SIG-M5 treated with dmso at 0.1 percent for 504 hours (cell line): ENCODE measurements around the gene MFAP4.

ENCODE experiments used
- DNase-seq: peaks from one replicate; lab custom pipeline; 2025; ENCODE audit not compliant: unreplicated experiment; lab: John Stamatoyannopoulos, UW

MFAP4 gene, protein sequence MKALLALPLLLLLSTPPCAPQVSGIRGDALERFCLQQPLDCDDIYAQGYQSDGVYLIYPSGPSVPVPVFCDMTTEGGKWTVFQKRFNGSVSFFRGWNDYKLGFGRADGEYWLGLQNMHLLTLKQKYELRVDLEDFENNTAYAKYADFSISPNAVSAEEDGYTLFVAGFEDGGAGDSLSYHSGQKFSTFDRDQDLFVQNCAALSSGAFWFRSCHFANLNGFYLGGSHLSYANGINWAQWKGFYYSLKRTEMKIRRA

DNA sequence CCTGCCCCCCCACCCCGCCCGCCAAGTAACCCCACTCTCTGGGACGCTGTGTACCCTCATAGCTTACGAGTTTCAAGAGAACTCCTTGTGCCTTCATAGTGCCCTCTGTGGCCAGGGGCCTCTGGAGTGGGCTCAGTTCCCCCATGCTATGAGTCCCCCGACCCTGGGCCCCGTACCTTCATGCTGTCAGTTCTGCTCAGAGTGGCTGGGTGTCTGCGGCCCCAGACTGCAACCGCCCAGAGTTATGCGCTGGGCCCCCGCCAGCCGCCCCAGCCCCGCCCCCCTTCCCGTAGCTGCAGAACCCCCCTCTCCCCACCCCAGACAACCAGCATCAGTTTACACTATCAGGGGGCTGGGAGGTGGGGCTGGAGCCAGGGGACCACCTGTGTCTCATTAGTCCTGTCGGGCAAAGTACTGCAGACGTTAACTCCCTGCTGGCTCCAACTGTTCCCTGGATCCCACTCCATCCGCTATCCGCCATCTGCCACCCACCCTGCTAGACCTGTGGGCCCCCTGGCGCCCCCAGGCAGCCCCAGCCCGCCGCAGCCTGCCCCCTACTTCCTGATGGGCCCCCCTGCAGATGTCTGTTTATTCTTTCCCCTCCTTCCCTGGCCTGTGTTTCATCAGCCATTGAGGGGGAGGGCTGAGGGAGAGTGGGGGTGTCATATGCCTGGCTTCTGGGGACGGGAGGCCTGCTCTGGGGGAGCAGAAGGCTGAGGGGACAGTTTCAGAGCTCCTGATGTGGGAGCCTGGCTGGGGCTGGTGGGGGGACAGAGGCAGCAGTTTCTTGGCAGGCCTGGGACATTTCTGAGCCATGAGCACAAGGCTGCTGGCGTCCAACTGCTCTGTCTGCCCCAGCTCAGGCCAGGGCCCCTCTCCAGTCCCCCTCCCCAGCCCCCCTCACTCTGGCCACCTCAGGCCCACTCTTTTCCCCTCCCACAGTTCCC, at the start of gene MFAP4:
Gene MFAP4 (minus strand): TSS at position 217 of the 947 bp plus-strand sequence. CDS start 35 bp downstream, at position 182.
- DNase-seq: peak; percentile 79

DNA sequence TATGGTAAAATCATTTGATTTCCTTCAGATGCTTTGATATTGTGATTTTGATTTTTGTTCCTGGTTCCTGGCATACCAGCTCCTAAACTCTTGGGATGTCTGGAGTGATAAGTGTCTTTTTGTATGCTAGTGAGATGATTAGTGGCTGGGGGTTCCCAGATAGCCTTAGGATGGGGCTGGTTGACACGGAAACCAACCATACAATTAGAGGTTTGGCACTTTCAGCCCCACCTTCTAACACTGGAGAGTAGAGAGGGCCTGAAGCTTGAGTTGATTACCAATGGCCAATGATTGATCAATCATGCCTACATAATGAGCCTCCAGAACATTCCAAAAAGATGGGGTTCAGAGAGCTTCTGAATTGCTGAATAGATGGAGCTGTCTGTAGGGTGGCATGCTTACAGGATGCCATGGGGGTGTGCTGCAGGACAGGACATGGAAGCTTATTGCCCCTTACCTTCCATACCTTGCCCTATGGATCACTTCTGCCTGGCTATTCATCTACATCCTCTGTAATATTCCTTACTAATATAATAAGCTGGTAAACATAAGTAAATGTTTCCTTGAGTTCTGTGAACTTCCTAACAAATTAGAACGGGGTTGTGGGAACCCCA, 46.8 kb upstream of the MFAP4 start:
- no peak for DNase-seq

DNA sequence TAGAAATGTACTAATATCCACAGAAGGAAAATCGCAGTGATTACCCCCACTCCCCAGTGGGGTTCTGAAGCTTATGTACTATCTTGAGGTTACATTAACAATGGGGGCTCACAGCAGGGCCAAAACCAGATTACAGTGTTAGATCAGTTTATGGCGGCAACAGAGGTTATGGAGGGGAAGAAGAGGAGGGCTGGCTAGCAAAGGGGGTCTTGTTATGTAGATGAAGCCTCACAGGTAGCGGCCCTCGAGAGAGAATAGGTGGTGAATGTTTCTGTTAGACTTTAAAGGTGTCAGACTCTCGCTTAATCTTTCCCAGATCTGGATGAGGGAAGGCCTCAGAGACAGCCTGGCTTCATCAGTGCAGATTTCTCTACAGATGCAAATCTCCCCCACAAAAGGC, 46.3 kb upstream of the MFAP4 start:
- DNase-seq: no peak

DNA sequence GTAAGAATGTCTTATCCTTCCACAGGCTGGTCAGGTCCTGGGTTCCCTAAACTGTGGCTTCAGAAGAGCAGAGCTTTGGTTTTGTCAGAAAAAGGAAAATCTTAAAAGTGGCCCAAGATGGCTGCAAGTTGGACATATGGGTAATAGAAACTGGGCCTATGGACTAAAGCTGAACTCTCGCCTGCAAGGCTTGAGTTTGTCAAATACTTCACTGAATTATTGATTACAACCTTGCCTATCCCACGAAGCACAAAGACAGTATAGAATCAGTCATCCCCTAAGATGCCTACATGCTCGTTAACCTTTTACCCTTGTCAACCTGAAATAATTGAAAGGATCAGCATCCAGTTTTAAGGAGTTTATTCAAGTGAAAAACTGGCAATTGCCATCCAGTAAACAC, 44.7 kb upstream of the MFAP4 start:
- no peak for DNase-seq

DNA sequence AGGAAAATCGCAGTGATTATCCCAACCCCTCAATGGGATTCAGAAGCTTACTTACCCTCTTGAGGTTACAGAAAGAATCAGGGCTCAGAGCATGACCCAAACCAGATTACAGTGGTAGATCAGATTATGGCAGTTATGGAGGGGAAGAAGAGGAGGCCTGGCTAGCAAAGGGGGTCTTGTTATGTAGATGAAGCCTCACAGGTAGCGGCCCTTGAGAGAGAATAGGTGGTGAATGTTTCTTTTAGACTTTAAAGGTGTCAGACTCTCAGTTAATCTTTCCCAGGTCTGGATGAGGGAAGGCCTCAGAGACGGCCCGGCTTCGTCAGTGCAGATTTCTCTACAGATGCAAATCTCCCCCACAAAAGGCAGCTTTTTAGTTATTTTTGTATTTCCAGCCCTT, 39.6 kb upstream of the MFAP4 start:
- no peak for DNase-seq

DNA sequence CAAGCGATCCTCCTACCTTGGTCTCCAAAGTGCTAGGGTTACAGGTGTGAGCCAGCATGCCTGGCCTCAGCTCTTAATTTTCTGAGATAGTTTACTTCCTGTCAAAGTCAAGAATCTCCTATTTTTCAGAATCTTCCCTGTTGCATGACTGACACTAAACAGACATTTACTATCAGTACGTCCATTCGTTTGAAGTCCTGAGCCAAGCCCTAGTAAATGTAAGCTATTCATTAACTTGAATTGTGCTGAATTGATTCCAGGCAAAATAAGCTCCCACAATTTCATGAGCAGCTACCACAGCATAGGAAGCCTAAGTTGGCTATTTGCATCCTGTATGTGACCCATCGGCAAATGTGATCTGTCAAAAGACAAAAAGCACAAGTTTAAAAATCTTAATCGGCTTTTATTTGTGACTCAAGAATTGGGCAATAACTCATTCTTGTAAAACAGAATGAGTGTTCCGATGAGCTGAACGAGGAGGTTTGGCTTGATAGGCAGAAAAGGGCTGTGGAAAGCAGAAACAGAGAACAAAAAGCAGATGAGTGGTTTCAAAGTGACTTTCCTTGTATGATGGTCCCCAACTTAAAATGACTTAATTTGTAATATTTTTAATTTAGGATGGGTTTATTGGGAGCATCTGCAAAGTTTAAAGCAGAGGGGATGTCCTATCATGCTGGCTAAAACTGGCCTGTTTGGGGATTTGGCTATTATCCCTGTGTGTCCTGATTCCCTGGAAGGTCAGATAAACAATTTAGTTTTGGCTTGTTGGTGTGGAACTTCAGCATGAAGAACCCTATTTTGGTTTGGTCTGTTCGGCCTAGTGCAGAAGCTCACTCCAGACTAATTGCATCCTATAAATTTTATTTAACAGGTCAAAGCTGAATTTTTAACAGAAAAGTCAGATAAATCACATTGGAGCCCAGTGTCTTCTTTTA, 38.2 kb upstream of the MFAP4 start:
- peak; percentile 13 for DNase-seq

DNA sequence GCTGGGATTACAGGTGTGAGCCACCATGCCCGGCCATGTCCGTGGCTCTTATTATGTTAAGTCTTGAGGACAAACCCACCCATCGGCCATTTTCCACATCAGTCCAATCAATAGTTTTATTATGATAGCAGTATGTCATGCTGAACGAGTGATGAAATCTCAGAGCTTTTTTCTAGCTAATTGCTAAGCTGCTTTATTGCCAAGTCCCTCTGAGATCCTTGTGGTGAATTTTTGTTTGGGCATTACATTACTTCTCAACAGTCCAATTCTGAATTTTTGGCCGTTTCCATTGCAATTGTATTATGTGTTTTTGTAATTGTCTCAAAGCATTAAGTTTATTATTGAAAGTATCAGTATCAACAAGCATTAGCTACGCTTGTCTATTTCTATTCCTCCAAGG, 34.9 kb upstream of the MFAP4 start:
- DNase-seq: no peak

DNA sequence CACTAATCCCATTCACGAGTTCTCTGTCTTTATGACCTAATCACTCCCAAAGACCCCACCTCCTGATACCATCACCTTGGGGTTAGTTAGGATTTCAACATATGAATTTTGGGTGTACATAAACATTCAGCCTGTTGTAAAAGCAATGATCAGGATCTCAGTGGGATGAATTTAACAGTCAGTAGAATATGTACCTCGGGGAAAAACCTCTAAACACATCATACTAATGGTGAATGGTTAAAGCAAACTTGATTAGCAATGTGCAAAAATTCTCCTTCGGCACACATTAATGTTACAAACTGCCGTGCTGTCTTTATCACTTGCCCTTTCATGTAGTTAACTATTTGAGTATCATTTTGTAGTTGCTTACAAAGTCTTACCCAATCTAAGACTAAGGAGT, 34.2 kb upstream of the MFAP4 start:
- no peak for DNase-seq

DNA sequence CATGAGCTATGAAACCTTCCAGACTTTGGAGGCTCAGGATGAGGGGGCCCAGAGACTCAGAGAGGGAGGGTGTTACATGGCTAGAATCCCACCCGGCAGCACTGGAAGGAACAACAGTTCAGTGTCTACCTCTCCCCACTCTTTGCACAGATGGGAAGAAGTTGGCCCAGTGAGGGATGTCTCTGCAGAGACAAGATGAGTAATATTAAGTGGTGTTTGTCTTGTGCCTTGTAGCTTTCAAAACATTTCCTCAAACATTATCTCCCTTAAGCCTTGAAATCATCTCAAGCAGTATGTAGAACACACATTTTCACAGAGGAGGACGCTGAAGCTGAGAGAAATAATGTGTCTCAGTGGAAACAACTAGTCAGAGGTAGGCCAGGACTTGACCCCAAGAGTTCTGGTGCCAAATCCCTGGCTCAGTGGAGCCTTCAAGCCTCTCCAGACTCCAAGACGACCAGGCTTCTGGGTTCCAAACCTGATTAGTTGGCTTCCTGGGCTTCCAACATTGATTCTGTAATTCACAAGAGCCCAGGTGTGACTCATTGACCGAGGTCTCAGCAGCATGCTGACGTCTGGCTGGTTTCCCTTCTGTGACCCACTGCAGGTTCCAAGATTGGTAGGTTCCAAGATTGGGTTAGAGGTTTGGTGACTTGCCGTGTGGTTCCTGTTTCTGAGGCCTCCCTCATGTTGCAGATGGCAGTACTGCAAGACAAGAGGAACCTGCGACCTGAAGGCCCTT, 31.4 kb upstream of the MFAP4 start:
- peak; percentile 72 for DNase-seq

DNA sequence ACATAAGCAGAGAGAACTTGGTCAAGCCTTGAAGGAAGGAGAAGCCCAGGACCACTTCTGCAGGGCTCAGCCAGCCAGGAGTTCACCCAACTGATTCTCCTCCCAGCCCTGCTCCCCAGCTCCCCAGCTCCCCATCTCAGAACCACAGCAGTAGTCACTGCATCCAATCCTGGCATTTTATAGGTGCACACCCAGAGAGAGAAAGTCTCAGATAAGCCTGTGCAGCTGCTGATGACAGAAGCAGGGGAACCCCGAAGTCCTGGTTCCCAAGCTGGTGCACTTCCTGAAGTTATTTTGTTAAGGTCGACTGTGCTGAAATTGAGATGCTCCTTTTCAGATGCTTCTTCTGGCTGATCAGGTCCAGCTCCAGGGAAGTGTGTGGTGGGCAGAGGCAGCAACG, 30.6 kb upstream of the MFAP4 start:
- no peak for DNase-seq

DNA sequence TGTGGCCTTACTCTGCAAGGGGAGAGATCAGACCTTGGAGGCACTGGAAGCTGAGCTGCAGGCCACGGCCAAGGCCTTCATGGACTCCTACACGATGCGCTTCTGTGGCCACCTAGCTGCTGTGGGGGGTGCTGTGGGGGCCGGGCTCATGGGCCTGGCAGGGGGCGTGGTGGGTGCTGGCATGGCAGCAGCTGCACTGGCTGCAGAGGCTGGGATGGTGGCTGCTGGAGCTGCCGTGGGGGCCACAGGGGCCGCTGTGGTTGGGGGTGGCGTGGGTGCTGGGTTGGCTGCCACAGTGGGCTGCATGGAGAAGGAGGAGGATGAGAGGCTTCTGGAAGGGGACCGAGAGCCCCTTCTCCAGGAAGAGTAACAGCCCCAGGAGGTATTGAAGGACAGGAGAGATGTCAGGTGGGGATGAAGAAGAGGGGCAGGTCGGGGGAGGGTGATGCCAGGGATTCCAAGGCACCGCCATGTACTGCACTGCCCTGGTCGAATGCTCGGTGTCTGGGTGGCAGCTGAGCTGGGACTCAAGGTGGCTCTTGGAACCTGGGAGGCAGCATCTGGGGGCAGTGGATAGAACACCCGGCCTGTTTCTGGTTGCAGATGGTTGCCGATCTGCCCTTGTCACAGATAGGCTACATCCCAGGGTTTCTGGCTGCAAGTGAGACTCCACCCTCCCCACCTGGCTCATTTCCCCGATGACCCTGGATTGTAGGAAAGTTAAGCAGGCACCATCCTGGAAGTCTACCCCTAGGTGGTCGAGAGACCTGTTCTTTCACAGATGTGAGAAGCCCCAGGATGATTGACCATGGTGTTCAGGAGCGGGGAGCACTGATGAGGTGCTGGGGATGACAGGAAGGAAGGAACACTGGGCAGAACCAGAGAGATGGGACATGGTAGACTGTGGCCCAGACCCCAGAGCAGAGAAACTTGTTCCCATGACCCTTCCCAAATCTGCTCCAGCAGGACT, 29.1 kb upstream of the MFAP4 start:
- DNase-seq: no peak

DNA sequence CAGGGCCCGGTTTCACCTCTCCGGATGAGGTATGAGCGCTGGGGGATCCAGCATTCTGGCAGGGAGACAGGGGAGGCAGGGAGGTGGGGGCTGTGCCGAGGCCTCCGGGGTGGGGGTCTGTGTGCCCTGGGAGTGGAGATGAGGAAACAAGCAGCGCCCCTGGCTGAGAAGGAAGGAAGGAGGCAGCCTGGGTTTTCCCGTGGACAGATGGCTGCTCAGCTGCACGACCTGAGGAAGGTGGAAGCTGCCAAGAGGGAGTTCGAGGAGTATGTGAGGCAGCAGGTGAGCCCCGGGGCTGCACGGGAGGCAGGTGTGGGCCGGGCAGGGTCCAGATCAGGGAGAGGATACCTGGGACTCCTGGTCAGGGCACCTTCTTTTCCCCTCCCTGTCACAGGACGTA, 28.3 kb upstream of the MFAP4 start:
- no peak for DNase-seq

DNA sequence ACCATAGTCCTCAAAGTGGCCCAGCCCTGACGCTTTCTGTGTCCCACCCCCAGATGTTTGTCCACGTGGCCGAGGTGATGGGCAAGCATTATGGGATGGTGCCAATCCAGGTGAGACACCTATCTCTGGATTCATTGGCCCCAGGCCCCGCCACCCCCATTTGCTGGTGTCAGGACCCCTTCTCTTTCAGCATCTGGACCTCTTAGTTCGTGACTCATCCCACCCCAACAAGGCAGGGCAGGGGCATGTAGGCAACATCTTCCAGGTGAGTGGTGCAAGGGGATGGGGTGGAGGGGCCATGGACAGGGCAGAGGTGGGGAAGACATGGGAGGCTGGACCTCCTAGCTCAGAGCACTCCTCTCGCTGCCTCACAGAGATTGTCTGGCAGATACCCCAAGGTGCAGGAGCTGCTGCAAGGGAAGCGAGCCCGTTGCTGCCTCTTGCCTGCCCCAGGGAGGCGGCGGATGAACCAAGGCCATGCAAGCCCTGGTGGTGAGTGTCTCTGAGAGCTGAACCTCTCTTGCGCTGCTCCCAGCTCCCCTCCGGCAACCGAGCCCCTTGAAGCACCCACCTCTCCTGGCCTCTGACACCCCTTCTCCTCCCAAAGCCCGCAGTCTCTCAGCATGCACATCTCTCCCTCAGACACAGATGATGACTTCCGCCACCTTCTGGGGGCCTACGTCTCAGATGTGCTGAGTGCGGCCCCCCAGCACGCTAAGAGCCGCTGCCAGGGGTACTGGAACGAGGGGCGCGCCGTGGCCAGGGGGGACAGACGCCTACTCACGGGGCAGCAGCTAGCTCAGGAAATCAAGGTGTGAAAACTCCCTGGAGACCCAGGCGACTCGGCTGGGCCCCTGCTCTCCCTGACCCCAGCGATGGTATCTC, 27.6 kb upstream of the MFAP4 start:
- no peak for DNase-seq

DNA sequence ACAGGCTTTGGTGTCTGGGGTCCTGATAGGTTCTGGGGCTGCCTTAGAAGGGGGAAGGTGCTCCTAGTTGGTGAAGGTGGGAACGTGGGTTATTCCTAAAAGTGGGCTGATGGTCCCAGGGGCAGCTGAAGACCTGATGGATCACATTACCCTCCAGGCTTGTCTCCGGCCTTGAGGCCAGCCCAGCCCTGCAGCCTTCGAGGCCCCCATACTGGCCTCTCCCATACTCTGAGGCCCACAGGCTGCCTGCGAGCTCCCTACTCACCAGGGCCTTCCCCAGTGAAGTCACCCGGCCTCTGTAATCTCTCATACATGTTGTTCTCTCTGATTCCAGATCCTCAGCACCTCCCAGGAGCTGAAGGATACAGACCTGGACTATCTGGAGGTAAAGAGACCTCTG, 26.8 kb upstream of the MFAP4 start:
- no peak for DNase-seq

DNA sequence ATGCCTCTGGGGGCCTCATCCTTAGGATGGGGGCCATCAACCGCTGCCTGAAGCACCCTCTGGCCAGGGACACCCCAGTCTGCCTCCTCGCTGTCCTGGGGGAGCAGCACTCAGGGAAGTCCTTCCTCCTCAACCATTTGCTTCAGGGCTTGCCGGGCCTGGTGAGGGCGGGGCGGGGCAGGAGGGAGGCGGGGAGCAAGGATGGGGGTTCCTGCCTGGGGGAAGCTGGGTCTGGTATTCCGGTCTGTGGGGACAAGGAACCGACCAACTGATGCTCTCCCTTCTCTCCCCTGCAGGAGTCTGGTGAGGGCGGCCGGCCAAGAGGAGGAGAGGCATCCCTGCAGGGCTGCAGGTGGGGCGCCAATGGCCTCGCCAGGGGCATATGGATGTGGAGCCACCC, 26.0 kb upstream of the MFAP4 start:
- no peak for DNase-seq

DNA sequence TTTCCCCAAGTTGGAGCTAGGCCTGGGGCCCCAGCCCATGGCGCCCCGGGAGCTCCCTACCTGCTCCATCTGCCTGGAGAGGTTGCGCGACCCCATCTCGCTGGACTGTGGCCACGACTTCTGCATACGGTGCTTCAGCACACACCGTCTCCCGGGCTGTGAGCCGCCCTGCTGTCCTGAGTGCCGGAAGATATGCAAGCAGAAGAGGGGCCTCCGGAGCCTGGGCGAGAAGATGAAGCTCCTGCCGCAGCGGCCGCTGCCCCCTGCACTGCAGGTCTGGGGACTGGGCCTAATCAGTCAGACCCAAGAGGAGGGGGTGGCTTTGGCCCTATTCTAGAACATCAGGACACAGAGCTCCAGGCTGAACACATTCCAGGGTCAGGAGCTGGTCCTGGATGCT, 25.5 kb upstream of the MFAP4 start:
- DNase-seq: no peak

DNA sequence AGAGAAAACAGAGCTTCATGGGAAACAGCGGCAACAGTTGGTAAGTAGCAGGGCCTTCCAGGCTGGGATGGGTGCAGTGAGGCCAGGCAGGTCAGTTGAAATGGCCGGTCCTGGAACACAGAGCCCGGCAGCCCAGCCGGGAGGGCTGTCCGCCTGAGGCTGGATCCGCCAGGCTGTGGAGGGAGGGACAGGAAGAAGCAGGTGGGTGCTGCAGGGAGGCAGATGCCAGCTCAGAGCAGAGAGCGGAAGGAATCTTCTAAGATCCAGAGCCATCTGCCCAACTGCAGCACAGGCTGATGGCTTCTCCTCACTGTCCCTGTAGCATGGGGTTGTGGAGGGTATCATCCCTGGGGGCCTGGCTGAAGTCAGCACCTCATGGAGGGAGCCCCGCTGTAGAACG, 24.6 kb upstream of the MFAP4 start:
- no peak for DNase-seq
